Skeletal muscle tissue (tissue), 4 donors: ENCODE measurements around the gene MMD2. TPM values are rescaled to one million over a fixed set of nuclear protein-coding genes. Genes with fewer than 3 reads are reported as not detected.
A peak's percentile ranks its signal among the peaks of the same experiment; 100 is the strongest.

ENCODE experiments used
- H3K27ac ChIP-seq: one replicate; pipeline ENCODE4 v1.7.0; 2013; ENCODE audit warnings: mild to moderate bottlenecking, low read depth, low read length, inconsistent platforms
- H3K27me3 ChIP-seq, 3 donors: one replicate each; pipeline ENCODE4 v1.7.0; 2013; ENCODE audit warnings: low read length in 3 of 3; ENCODE audit not compliant: control insufficient read depth in 3 of 3, insufficient read depth in 3 of 3
- H3K36me3 ChIP-seq, 3 donors: one replicate each; pipeline ENCODE4 v1.7.0; 2013; ENCODE audit warnings: low read length in 3 of 3; ENCODE audit not compliant: control insufficient read depth in 3 of 3, insufficient read depth in 3 of 3
- H3K4me1 ChIP-seq, 3 donors: one replicate each; pipeline ENCODE4 v1.7.0; 2013; ENCODE audit warnings: low read length in 3 of 3, mild to moderate bottlenecking in 3 of 3; ENCODE audit not compliant: control insufficient read depth in 3 of 3, insufficient read depth in 3 of 3
- H3K4me3 ChIP-seq, 3 donors: one replicate each; pipeline ENCODE4 v1.7.0; 2013; ENCODE audit warnings: low read length in 3 of 3
- H3K9ac ChIP-seq, 3 donors: one replicate each; pipeline ENCODE4 v1.7.0; 2013; ENCODE audit warnings: low read length in 3 of 3, mild to moderate bottlenecking in 3 of 3, moderate library complexity in 2 of 3, low read depth in 1 of 3
- H3K9me3 ChIP-seq, 3 donors: one replicate each; pipeline ENCODE4 v1.7.0; 2013; ENCODE audit warnings: low read length in 3 of 3; ENCODE audit not compliant: control insufficient read depth in 3 of 3
- total RNA-seq: library from RNA; depleted of rRNA; stranded (reverse); fragments of >200 nt; gene quantifications from one replicate; pipeline ENCODE4 v1.2.3, GENCODE V29; 2014
- donor health status: Osteomylitis.

The MMD2 gene
- total RNA-seq, 1 donor from 2014 or later = not detected

- H3K9ac ChIP-seq = no peak overlapping the region
- H3K9me3 ChIP-seq = no peaks in the 10 kb centered on the region
- no peak overlapping the region for H3K4me3 ChIP-seq
- H3K27me3 ChIP-seq = peaks cover 0 to under 1% (median 0%) of the 10 kb centered on the region in 3 donors
- H3K4me1 ChIP-seq = peaks cover 0 to 6% (median 0%) of the 10 kb centered on the region in 3 donors
- peaks cover 0 to 9% (median 5%) of the 10 kb centered on the region in 3 donors for H3K36me3 ChIP-seq
- no peak overlapping the region for H3K27ac ChIP-seq
Observed at GRCh38 chr7:4875391-4875790, 83.6 kb downstream of the MMD2 start.

- Histone ChIP-seq H3K9me3 (peaks cover 0 to 2% (median 0%) of the 10 kb centered on the region in 3 donors), H3K36me3 (peaks cover 0 to 9% (median 5%) of the 10 kb centered on the region in 3 donors), H3K4me1 (no peaks in the 10 kb centered on the region), H3K4me3 (no peak overlapping the region), H3K27ac (no peak overlapping the region), H3K27me3 (no peaks in the 10 kb centered on the region), H3K9ac (no peak overlapping the region)
Observed at GRCh38 chr7:4873071-4873944, 85.7 kb downstream of the MMD2 start.

GRCh38 chr7:4871930-4872675, 86.9 kb downstream of the MMD2 start:
- H3K36me3 ChIP-seq = peaks cover 0 to 9% (median 0%) of the 10 kb centered on the region in 3 donors
- H3K4me3 ChIP-seq = no peak overlapping the region
- H3K4me1 ChIP-seq = no peaks in the 10 kb centered on the region
- no peak overlapping the region for H3K9ac ChIP-seq
- no peak overlapping the region for H3K27ac ChIP-seq
- peaks cover 0 to 3% (median 0%) of the 10 kb centered on the region in 3 donors for H3K9me3 ChIP-seq
- no peaks in the 10 kb centered on the region for H3K27me3 ChIP-seq

- Histone ChIP-seq H3K27me3 (no peaks in the 10 kb centered on the region), H3K27ac (no peak overlapping the region), H3K36me3 (peaks cover 0 to 5% (median 0%) of the 10 kb centered on the region in 3 donors), H3K9me3 (peaks cover 0 to 3% (median 0%) of the 10 kb centered on the region in 3 donors), H3K4me3 (no peak overlapping the region), H3K9ac (no peak overlapping the region), H3K4me1 (no peaks in the 10 kb centered on the region)
Observed at GRCh38 chr7:4871056-4871680, 87.8 kb downstream of the MMD2 start.

GRCh38 chr7:4868493-4868892, 90.5 kb downstream of the MMD2 start:
- H3K4me1 ChIP-seq = no peaks in the 10 kb centered on the region
- peaks cover 0 to 3% (median 0%) of the 10 kb centered on the region in 3 donors for H3K27me3 ChIP-seq
- no peak overlapping the region for H3K27ac ChIP-seq
- H3K4me3 ChIP-seq = no peak overlapping the region
- peaks cover 0 to 3% (median 0%) of the 10 kb centered on the region in 3 donors for H3K9me3 ChIP-seq
- peaks cover 0 to 5% (median 0%) of the 10 kb centered on the region in 3 donors for H3K36me3 ChIP-seq
- H3K9ac ChIP-seq = no peak overlapping the region

GRCh38 chr7:4866528-4867496, 92.2 kb downstream of the MMD2 start:
- H3K9me3 ChIP-seq = peaks cover 0 to 3% (median 0%) of the 10 kb centered on the region in 3 donors
- H3K27ac ChIP-seq = no peak overlapping the region
- no peak overlapping the region for H3K9ac ChIP-seq
- H3K27me3 ChIP-seq = peaks cover under 1 to 7% (median 5%) of the 10 kb centered on the region in 3 donors
- peaks cover 0 to 2% (median 0%) of the 10 kb centered on the region in 3 donors for H3K36me3 ChIP-seq
- H3K4me3 ChIP-seq = no peak overlapping the region
- no peaks in the 10 kb centered on the region for H3K4me1 ChIP-seq

- peak overlapping the region in 1 of 3 donors; percentile 36 for H3K4me3 ChIP-seq
- no peaks in the 10 kb centered on the region for H3K36me3 ChIP-seq
- no peak overlapping the region for H3K9ac ChIP-seq
- H3K27me3 ChIP-seq = peaks cover 5 to 14% (median 7%) of the 10 kb centered on the region in 3 donors
- no peak overlapping the region for H3K27ac ChIP-seq
- no peaks in the 10 kb centered on the region for H3K9me3 ChIP-seq
- H3K4me1 ChIP-seq = no peaks in the 10 kb centered on the region
Observed at GRCh38 chr7:4862156-4862555, 96.8 kb downstream of the MMD2 start.

- Histone ChIP-seq H3K27me3 (peaks cover 5 to 14% (median 7%) of the 10 kb centered on the region in 3 donors), H3K36me3 (no peaks in the 10 kb centered on the region), H3K27ac (no peak within 1 kb of the TSS), H3K4me1 (no peaks in the 10 kb centered on the region), H3K9ac (no peak within 1 kb of the TSS), H3K4me3 (peak within 1 kb of the TSS in 2 of 3 donors; percentile 33 to 36), H3K9me3 (no peaks in the 10 kb centered on the region)
Observed at GRCh38 chr7:4861673-4862072, 97.3 kb downstream of the MMD2 start, which contains the start of gene PAPOLB. Gene PAPOLB, minus strand, starts transcription at chr7:4862030. Its CDS starts 220 bp downstream, at chr7:4861810.

GRCh38 chr7:4861227-4861626, 97.8 kb downstream of the MMD2 start:
- Histone ChIP-seq H3K36me3 (no peaks in the 10 kb centered on the region), H3K4me1 (no peaks in the 10 kb centered on the region), H3K27ac (no peak overlapping the region), H3K27me3 (peaks cover 5 to 14% (median 7%) of the 10 kb centered on the region in 3 donors), H3K9ac (no peak overlapping the region), H3K9me3 (no peaks in the 10 kb centered on the region), H3K4me3 (no peak overlapping the region)
